Left forelimb (tissue), 1 donor: ENCODE measurements around the gene SF3B4.
"Not testable (repeated sequence)": the region's sequence is repeated elsewhere in the genome, so short reads cannot be mapped to it uniquely, and the experiment has no call there.

Experiments used
- DNase-seq: peaks from one replicate; pipeline ENCODE4 v3.0.0-alpha.2; 2018; ENCODE audit warnings: low spot score

Gene SF3B4

DNA sequence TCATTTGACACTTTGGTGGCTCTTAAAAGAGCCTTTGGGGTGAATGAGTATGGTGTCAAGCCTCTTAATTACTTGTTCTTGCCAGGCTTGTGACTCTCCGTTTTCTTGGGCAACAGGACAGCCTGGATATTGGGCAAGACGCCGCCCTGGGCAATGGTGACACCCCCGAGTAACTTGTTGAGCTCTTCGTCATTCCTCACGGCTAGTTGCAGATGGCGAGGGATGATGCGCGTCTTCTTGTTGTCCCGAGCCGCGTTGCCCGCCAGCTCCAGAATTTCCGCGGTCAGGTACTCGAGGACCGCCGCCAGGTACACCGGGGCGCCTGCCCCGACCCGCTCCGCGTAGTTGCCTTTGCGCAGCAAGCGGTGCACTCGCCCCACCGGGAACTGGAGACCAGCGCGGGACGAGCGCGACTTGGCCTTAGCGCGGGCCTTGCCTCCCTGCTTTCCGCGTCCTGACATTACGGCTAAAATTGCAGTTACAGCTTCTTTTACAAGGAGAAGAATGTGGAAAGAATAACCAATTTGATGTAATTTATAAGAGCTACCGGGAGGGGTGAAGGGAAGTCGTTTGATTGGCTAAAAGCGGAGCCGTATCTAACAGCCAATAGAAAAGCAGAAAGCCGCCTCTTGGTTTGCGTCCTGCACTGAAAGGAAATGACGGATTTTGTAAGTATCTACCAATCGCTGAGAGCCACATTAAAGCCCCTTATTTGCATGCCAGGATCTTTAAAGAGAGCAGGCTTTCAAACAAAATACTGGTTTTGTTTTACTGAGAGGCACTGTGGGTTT, 40.0 kb downstream of the SF3B4 start:
- DNase-seq: peak; percentile 87

- not testable (repeated sequence) for DNase-seq
Measured at GRCh38 chr1:149887196-149887455, 40.5 kb downstream of the SF3B4 start.

GRCh38 chr1:149886396-149887195, 41.0 kb downstream of the SF3B4 start:
- DNase-seq: peak; percentile 91

DNA sequence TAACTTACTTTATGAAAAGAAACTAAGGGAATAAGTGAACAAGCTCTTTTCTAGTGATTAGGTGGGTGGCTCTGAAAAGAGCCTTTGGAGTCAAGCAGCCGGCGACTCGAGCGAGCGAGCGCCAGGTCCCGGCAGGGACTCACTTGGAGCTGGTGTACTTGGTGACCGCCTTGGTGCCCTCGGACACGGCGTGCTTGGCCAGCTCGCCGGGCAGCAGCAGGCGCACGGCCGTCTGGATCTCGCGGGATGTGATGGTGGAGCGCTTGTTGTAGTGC, 41.5 kb downstream of the SF3B4 start:
- DNase-seq: not testable (repeated sequence)

DNA sequence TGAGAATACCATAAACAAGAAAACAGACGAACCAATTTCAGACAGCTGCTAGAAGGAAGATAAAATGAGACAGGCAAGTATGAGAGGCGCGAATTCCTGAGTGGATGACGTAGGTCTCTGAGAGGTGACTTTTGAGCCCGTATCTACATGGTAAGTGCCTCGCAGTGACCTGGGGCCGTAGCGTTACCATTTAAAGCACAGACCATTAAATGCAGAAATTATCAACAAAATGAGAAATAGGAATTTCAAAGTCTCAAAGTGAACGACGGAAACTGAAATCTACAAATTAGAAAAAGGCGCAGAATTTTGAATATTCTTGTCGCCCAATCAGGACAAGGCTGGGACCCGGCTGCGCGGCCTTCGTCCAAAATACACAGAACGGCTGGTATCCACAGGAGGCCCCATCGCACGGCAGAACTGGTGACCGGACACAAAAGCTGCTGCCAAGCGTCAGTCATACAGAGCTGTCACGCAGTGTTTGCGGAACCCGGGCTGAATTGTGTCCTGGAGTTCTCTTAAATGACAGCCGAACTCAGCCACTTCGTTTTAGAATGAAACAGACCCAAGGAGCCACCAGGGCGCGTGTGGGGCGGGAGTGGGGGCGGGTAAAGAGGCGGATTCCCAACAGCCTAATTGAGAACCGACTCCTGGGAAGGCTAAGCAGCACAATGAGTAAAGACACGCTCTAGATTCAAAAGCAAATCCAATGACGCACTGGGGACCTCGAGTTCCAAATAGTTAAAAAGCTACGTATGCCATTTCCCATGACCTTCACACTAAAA, 42.1 kb downstream of the SF3B4 start:
- peak; percentile 88 for DNase-seq

DNA sequence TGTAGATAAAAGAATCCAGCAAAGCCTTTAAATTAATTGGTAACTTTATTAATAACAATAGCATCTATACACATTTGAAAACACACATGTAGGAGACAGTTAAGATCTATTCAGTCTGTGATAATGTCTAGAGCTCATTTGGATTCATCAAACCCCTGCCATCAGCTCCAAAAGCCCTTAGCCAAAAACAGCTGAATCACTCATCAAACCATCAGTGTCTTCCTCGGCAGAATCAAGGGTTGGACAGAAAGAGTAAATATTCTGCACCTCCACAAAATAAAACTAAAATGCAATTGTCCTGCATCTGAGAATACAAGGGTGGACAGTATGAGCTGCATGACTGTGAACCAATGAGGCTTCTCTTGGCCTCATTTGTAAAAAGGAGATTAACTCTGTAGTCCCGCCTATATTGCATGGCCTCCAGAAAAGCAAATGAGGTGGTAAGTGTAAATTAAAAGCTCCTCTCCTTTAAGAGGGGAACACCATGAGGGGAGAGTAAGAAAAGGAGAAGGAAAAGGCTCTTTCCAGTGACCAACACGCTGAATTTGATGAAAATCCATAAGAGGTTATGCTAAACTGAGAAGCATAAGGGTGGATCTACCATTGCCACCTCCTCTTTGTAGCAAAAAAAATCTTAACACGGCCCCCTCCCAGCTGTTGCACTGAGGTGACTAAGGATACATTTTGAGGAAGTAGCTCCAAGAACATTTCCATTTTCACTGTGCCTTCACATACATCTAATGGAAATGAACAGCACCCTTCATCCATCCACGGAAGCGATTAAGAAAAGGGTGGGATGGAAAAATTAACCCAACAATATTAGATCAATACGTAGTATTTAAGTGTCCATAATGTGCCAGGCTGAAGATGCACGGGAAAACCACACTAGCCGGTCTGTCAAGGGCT, 42.9 kb downstream of the SF3B4 start:
- no peak for DNase-seq

DNA sequence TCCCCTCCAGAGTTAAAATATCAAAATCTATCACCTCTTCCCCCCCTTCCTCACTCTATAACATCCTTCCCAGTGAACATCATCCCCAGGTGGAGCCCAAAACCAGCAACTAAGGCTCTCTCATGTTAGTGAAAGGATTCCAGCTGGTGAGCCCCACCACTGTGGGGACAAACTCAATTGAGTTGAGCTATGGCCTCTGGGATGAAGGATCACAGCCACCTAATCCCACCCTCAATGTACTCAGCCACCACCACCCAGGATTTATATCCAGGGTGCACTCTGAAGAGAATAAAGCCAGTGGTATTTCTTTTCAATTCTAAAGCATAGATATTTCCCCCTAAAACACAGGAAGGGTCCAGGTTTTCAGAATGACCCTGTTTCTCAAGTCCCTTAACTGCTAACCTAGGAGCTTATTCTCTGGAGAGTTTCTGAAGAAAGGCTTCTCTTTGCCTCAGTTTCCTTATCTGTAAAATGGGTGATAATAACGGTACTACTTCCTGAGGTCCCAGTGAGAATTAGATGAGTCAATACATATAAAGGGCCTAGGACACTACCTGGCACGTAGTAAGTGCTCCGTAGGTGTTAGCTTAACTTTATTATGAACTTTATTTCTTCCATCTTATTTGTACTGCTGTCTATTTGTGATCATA, 43.9 kb downstream of the SF3B4 start:
- DNase-seq: no peak

- no peak for DNase-seq
Measured at GRCh38 chr1:149881876-149882275, 45.7 kb downstream of the SF3B4 start.

DNA sequence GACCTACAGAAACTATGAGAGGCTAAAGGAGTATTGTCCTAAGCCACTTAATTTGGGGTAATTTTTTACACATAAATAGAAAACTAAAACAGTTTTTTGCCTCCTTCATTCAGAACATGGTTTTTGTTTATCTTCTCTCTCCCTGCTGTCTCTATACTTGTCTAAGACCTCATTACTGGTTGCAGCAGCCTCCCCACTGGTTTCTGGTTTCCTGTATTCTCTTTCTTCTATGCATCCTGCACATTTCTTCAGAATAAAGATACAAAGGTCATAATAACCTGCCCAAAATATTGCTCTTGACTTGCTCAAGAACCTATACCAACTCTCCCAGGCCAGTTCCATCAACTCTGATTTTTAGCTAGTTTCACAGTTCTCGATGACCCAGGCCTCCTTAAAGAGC, 48.0 kb downstream of the SF3B4 start:
- DNase-seq: no peak

DNA sequence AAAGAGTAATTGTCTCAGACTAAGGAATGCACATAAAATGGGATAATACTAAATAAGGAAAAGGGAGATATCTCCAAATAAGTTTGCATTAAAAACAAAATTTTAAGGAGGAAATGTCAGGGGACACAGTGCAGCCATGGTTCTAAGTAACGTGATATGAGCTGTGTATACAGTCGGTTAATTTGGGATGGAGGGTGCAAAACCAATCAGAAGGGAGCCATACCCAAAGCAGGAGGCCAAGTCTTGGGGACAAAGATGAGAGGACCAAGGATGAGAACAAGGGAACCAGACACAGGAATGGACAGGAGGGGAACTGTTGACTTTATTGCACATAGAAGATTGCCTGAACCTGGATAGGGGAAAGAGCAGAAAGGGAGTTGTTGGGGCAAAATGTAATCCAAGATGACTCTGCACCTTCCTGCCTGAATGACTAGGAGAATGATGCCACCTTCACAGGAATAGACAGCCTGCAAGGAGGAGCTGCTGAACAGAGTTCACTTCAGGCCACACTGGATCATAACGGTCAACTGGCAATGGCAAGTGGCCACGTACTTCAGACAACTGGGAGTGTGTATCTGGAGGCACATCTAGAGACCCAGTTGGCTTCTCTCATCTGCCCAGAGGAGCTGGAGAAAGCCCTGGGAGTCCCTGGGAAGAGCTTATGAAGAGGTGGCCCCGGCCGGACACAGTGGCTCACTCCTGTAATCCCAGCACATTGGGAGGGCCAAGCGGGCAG, 50.2 kb downstream of the SF3B4 start:
- no peak for DNase-seq
